IMR-90 (cell line): ENCODE results near the gene METTL23.

Source experiments
- CEBPB ChIP-seq: IDR thresholded peaks from 2 replicates; pipeline ENCODE4 v1.6.1; 2012; ENCODE audit warnings: low read depth, low read length, improper control_type of control experiment
- POLR2A ChIP-seq: IDR thresholded peaks from 2 replicates; pipeline ENCODE4 v1.6.1; 2012; ENCODE audit warnings: mild to moderate bottlenecking, low read depth, low read length
- TF ChIP-seq, protein P1 (sequence below): conservative IDR thresholded peaks from 2 replicates; pipeline ENCODE4 v1.5.1; 2012; ENCODE audit warnings: mild to moderate bottlenecking, low read depth, low read length, improper control_type of control experiment

DNA sequence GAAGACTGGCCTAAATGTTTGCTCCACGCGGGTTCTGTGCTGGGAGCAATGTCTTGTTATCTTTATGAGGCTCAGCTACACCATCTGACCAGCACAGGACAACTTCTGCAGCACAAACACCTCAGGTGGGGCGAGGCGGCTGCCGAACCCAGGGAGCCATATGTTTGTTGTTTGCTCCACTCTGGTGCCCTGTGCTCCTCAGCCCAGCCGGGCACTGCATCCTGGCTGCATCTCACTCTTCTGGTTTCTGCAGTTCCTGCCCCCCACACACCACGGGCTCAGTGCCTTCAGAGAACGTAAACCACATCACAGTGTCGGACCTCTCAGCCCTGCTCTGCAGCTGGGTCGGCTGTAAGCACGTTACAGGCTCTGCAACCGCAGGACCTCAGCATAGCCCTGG lies 48.3 kb upstream of the METTL23 start:
- TF ChIP-seq, protein P1, sequence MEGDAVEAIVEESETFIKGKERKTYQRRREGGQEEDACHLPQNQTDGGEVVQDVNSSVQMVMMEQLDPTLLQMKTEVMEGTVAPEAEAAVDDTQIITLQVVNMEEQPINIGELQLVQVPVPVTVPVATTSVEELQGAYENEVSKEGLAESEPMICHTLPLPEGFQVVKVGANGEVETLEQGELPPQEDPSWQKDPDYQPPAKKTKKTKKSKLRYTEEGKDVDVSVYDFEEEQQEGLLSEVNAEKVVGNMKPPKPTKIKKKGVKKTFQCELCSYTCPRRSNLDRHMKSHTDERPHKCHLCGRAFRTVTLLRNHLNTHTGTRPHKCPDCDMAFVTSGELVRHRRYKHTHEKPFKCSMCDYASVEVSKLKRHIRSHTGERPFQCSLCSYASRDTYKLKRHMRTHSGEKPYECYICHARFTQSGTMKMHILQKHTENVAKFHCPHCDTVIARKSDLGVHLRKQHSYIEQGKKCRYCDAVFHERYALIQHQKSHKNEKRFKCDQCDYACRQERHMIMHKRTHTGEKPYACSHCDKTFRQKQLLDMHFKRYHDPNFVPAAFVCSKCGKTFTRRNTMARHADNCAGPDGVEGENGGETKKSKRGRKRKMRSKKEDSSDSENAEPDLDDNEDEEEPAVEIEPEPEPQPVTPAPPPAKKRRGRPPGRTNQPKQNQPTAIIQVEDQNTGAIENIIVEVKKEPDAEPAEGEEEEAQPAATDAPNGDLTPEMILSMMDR, result no peak
- TF ChIP-seq POLR2A, result no peak
- no peak for TF ChIP-seq CEBPB
